Neural progenitor cell (in vitro differentiated cells): Measurements from ENCODE around the gene ZBTB46.

Experiments used
- EZH2 ChIP-seq: fragments of 200-600 bp; sonication (generic); IDR thresholded peaks from 2 replicates; pipeline ENCODE4 v1.6.1; 2017; ENCODE audit warnings: antibody characterized with exemption, mild to moderate bottlenecking, moderate library complexity
- TF ChIP-seq, protein P1 (sequence below): fragments of 200-600 bp; sonication (generic); IDR thresholded peaks from 2 replicates; pipeline ENCODE4 v1.5.1; 2017; ENCODE audit warnings: antibody characterized with exemption, mild to moderate bottlenecking

DNA sequence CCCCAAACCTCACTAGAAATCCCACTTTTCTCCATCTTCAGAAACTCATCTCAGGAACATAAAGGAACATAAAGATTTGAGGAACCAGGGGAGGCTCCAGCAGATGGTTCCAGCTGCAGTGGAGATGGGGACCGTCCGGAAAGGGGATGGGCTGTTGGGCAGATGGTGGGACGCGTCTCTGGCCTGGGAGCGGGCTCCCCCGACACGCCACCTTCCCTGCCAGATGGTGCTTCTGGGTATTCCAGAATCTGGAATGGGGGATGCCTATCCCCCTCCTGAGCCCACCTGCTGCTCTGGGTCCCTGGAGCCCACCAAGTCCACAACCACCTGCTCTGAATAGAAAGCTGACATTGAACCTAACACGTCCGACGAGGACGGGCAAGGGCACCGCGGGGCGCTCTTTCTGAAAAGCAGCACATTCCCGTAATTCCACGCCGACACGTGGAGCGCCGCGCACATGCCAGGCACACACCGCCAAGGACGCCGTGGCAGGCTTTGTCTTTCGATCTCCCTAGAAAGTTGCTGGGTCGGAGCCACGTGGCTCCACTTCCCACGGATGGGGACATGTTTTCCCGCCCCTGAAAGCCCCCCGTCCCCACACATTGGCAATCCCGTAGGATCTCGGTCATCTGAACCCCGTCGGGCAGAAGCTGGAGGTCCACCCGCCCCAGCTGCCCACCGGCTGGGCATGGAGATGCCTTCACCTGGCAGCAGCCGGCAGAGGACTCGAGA lies 64.2 kb downstream of the ZBTB46 start:
- TF ChIP-seq, protein P1, sequence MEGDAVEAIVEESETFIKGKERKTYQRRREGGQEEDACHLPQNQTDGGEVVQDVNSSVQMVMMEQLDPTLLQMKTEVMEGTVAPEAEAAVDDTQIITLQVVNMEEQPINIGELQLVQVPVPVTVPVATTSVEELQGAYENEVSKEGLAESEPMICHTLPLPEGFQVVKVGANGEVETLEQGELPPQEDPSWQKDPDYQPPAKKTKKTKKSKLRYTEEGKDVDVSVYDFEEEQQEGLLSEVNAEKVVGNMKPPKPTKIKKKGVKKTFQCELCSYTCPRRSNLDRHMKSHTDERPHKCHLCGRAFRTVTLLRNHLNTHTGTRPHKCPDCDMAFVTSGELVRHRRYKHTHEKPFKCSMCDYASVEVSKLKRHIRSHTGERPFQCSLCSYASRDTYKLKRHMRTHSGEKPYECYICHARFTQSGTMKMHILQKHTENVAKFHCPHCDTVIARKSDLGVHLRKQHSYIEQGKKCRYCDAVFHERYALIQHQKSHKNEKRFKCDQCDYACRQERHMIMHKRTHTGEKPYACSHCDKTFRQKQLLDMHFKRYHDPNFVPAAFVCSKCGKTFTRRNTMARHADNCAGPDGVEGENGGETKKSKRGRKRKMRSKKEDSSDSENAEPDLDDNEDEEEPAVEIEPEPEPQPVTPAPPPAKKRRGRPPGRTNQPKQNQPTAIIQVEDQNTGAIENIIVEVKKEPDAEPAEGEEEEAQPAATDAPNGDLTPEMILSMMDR, result no peak
- no peak for TF ChIP-seq EZH2
